ENCODE results near the gene BBLN. TPM values are rescaled to one million over a fixed set of nuclear protein-coding genes. Genes with fewer than 3 reads are reported as not detected.

The BBLN gene
- total and polyA plus RNA-seq, 2 of the 4 experiments (the other 2 are of a cell fraction), result 25.1 to 103 TPM

DNA sequence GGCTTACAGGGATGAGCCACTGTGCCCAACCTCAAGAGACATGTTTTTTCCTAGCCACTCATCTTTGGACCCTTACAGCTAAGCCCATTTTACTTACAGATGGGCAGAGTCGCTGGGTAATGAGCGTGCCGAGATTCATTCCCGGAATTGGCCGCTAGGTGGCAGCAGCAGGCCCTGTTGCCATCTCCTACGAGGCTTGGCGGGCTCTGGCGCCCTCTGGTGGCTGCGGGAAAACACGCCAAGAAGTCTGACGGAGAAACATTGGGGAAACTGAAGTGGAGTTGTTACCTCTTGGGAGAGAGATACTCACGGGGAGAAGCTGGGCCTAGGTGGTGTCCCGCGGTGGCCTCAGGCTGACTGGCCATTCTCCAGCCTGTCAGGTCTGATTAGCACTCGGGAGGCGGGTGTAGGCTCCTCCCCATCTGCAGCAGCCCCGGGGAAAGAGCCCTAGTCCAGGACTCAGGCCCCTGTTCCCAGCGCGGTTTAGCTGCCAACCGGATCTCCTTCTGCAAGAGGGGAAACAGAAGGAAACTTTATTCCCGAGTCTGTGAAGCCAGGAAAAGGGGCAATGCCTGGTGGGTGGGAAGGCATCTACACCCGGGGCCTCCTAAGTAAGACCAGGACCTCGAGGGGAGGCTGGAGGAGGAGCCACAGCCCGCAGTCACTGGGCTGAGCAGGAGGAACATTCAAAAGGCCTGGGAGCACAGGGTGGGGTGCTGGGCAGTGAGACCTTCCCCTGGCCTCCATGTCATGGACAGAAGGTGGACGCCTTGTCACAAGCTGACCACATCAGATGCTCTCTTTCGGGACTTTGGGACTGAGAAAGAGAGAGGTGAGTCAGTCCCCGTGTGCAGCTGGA lies 42.2 kb upstream of the BBLN start (continued):
- TF ChIP-seq CEBPB (IDR thresholded peaks at IDR 0.05; ENCODE audit: low read depth, low read length) (no peak), POLR2A (IDR thresholded peaks at IDR 0.05; ENCODE audit: low read depth, low read length) (peak; percentile 50; the same call in 1 of the 2 replicates), RAD21 (IDR thresholded peaks at IDR 0.05; ENCODE audit: low read length) (peak; percentile 98)

DNA sequence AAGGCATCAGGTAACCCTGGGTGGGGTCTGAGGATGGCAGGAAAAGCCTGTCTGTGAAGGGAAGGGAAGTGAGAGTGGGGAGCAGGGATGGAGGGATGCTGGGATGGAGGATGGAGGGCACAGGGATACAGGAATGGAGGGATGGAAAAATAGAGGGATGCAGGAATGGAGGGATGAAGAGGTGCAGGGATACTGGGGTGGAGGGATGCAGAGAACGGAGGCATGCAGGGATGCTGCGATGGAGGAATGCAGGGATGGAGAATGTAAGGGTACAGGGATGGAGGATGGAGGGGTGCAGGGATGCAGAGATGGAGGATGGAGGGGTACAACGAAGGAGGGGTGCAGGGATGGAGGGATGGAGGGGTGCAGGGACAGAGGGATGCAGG lies 41.6 kb upstream of the BBLN start:
- Histone ChIP-seq H2AK5ac (ENCODE audit: low read depth, low read length) (no peak overlapping the region), H3K79me1 (ENCODE audit: low read depth in 1 of 2, low read length in 2 of 2) (no peaks in the 10 kb centered on the region), H2AK9ac (replicated peaks; ENCODE audit: low read depth, low read length, poor library complexity) (peak overlapping the region; percentile 1), H3K4me1 (ENCODE audit: control insufficient read depth, insufficient read depth, low read length) (no peaks in the 10 kb centered on the region), H4K5ac (ENCODE audit: low read depth, low read length) (no peak overlapping the region), H4K8ac (ENCODE audit: low read depth in 2 of 2, low read length in 2 of 2) (no peak overlapping the region), H2BK5ac (ENCODE audit: low read depth, low read length, poor library complexity, severe bottlenecking) (no peak overlapping the region), H3K9me1 (ENCODE audit: insufficient read depth, low read length) (no peaks in the 10 kb centered on the region), H3K9me3 (ENCODE audit: control insufficient read depth, insufficient read depth, low read length) (no peaks in the 10 kb centered on the region), H3K23ac (ENCODE audit: low read depth, low read length) (no peak overlapping the region), H2BK20ac (ENCODE audit: low read depth, low read length) (no peak overlapping the region), H3K56ac (ENCODE audit: extremely low read depth, insufficient read depth, low read length) (no peak overlapping the region), H2BK120ac (ENCODE audit: low read depth, low read length) (no peak overlapping the region), H4K20me1 (ENCODE audit: insufficient read depth, low read length) (no peaks in the 10 kb centered on the region), H3K27me3 (ENCODE audit: control insufficient read depth, insufficient read depth, low read length) (no peaks in the 10 kb centered on the region), H3K9ac (ENCODE audit: low read depth, low read length) (no peak overlapping the region), H3K18ac (ENCODE audit: low read depth, low read length) (no peak overlapping the region), H2BK15ac (ENCODE audit: low read depth, low read length) (no peak overlapping the region), H3K4me3 (ENCODE audit: insufficient read depth, low read depth, low read length) (no peak overlapping the region), H2AFZ (replicated peaks; ENCODE audit: low read length, poor library complexity) (peak overlapping the region; percentile 96), H3K27ac (ENCODE audit: insufficient read depth, low read length) (no peak overlapping the region), H4K91ac (ENCODE audit: insufficient read depth, low read depth, low read length) (no peak overlapping the region), H3K36me3 (ENCODE audit: control insufficient read depth, insufficient read depth, low read length) (peaks cover 27% of the 10 kb centered on the region; the same call in 1 of the 2 replicates), H3K4me2 (ENCODE audit: low read depth, low read length) (no peak overlapping the region), H3K4ac (ENCODE audit: low read depth, low read length) (no peak overlapping the region), H3K14ac (replicated peaks; ENCODE audit: low read depth, low read length) (no peak overlapping the region)
- intact Hi-C loops (cut with micrococcal nuclease), result loop anchor here (5.0 kb wide), 1 partner anchor 376 kb away; no protein-coding TSS in a partner anchor
- no peak for DNase-seq
- CTCF ChIA-PET, result interaction anchor here (0.8 to 2.0 kb wide), 9 partner anchors 8 to 192 kb away, joined by 3 to 16 read pairs (median 5); partner anchors contain the start of gene PTGES2
- BruUV-seq (replicated peaks), result no TSS peak
- POLR2A ChIA-PET (ENCODE audit: unreplicated experiment), result no interaction called here
- in situ Hi-C loops (cut with MboI; ENCODE audit: low sequenced_read_pairs), result no loop called here
- TF ChIP-seq CHD1 (IDR thresholded peaks at IDR 0.05; ENCODE audit: low read depth, low read length) (no peak), SMC3 (IDR thresholded peaks at IDR 0.05; ENCODE audit: low read depth, low read length) (no peak), RAD21 (IDR thresholded peaks at IDR 0.05; ENCODE audit: low read length) (no peak), RFX5 (IDR thresholded peaks at IDR 0.05; ENCODE audit: low read depth, low read length) (no peak), POLR2A (IDR thresholded peaks at IDR 0.05; ENCODE audit: low read depth, low read length) (no peak), FOS (IDR thresholded peaks at IDR 0.05; ENCODE audit: low read depth, low read length) (no peak), MXI1 (IDR thresholded peaks at IDR 0.05; ENCODE audit: borderline replicate concordance, low read depth, low read length) (no peak), MAFK (IDR thresholded peaks at IDR 0.05; ENCODE audit: low read depth, low read length) (no peak), MAZ (IDR thresholded peaks at IDR 0.05; ENCODE audit: borderline replicate concordance, low read depth, low read length) (no peak), BHLHE40 (IDR thresholded peaks at IDR 0.05; ENCODE audit: low read depth, low read length) (no peak)
- TF ChIP-seq, protein P1, sequence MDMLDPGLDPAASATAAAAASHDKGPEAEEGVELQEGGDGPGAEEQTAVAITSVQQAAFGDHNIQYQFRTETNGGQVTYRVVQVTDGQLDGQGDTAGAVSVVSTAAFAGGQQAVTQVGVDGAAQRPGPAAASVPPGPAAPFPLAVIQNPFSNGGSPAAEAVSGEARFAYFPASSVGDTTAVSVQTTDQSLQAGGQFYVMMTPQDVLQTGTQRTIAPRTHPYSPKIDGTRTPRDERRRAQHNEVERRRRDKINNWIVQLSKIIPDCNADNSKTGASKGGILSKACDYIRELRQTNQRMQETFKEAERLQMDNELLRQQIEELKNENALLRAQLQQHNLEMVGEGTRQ (IDR thresholded peaks at IDR 0.05; ENCODE audit: low read depth, low read length), result no peak
- TF ChIP-seq, protein P2, sequence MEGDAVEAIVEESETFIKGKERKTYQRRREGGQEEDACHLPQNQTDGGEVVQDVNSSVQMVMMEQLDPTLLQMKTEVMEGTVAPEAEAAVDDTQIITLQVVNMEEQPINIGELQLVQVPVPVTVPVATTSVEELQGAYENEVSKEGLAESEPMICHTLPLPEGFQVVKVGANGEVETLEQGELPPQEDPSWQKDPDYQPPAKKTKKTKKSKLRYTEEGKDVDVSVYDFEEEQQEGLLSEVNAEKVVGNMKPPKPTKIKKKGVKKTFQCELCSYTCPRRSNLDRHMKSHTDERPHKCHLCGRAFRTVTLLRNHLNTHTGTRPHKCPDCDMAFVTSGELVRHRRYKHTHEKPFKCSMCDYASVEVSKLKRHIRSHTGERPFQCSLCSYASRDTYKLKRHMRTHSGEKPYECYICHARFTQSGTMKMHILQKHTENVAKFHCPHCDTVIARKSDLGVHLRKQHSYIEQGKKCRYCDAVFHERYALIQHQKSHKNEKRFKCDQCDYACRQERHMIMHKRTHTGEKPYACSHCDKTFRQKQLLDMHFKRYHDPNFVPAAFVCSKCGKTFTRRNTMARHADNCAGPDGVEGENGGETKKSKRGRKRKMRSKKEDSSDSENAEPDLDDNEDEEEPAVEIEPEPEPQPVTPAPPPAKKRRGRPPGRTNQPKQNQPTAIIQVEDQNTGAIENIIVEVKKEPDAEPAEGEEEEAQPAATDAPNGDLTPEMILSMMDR (conservative IDR thresholded peaks at IDR 0.05; ENCODE audit: low read depth, low read length), result no peak
- whole genome bisulfite sequencing, 2 experiments (ENCODE audit: extremely low coverage in 2 of 2, insufficient read length in 1 of 2), result 68% methylated on average over 2 of the region's 3 CpGs; no CpG with 5 or more reads in 1 of the 2 experiments
- no peak for ATAC-seq (ENCODE audit: low read depth)
- dilution Hi-C loops (cut with HindIII; ENCODE audit: low sequenced_read_pairs, unreplicated experiment), result no loop called here
